CD4-positive, CD25-positive, alpha-beta regulatory T cell (primary cell): ENCODE data around the gene ARSB. TPM values are rescaled to one million over a fixed set of nuclear protein-coding genes. Genes with fewer than 3 reads are reported as not detected.
A peak's percentile ranks its signal among the peaks of the same experiment; 100 is the strongest.

Experiments
- ATAC-seq, 2 donors: fragments of 150-1000 bp; cut with Tn5 transposase; one replicate each; pipeline ENCODE4 v1.10.0; 2021; ENCODE audit warnings: low read depth in 2 of 2, moderate number of reproducible peaks in 2 of 2, moderate library complexity in 1 of 2
- DNase-seq, 3 donors: peaks; one replicate each; pipeline versions ENCODE4 v3.0.0 to v3.0.0-alpha.2; 2012 to 2022; ENCODE audit warnings: mixed read lengths in 1 of 3
- H3K27ac ChIP-seq: one replicate; pipeline ENCODE4 v1.7.0; 2013; ENCODE audit warnings: mild to moderate bottlenecking, low read length; ENCODE audit not compliant: insufficient read depth, poor library complexity, severe bottlenecking
- H3K27me3 ChIP-seq: one replicate; pipeline ENCODE4 v1.7.0; 2013; ENCODE audit warnings: low read length; ENCODE audit not compliant: control insufficient read depth, insufficient read depth
- H3K36me3 ChIP-seq: one replicate; pipeline ENCODE4 v1.7.0; 2013; ENCODE audit warnings: mild to moderate bottlenecking, low read length, moderate library complexity; ENCODE audit not compliant: control insufficient read depth, insufficient read depth
- H3K4me1 ChIP-seq: 2 replicates; pipeline ENCODE4 v1.7.0; 2013; ENCODE audit warnings: mild to moderate bottlenecking, low read length; ENCODE audit not compliant: insufficient read depth, control insufficient read depth, poor library complexity, severe bottlenecking
- H3K4me3 ChIP-seq: one replicate; pipeline ENCODE4 v1.7.0; 2013; ENCODE audit warnings: low read depth, mild to moderate bottlenecking, low read length, moderate library complexity
- H3K9me3 ChIP-seq, 2 experiments: 1 replicate in 1 of 2; 2 replicates in 1 of 2; pipeline ENCODE4 v1.7.0; 2013; ENCODE audit warnings: low read length in 2 of 2, mild to moderate bottlenecking in 1 of 2, moderate library complexity in 1 of 2; ENCODE audit not compliant: control insufficient read depth in 2 of 2
- H3K27ac Mint-ChIP-seq, 3 donors: one replicate each; pipeline ENCODE4 v1.8.0; 2020 to 2022; ENCODE audit warnings: mild to moderate bottlenecking in 3 of 3, mixed read lengths in 3 of 3, moderate library complexity in 2 of 3
- H3K27me3 Mint-ChIP-seq: one replicate; pipeline ENCODE4 v1.8.0; 2022; ENCODE audit warnings: mild to moderate bottlenecking, mixed read lengths
- H3K36me3 Mint-ChIP-seq: one replicate; pipeline ENCODE4 v1.8.0; 2020; ENCODE audit warnings: mixed read lengths
- H3K4me1 Mint-ChIP-seq, 4 donors: one replicate each; pipeline ENCODE4 v1.8.0; 2020 to 2022; ENCODE audit warnings: mixed read lengths in 4 of 4, mild to moderate bottlenecking in 1 of 4
- H3K4me3 Mint-ChIP-seq, 4 donors: one replicate each; pipeline ENCODE4 v1.8.0; 2020 to 2022; ENCODE audit warnings: mild to moderate bottlenecking in 4 of 4, mixed read lengths in 4 of 4, moderate library complexity in 3 of 4
- H3K9me3 Mint-ChIP-seq, 7 donors: one replicate each; pipeline ENCODE4 v1.8.0; 2020 to 2022; ENCODE audit warnings: mixed read lengths in 7 of 7, mild to moderate bottlenecking in 3 of 7, moderate library complexity in 2 of 7
- polyA plus RNA-seq, 4 donors: library from polyadenylated mRNA; unstranded; fragments of 300-500 nt; fragmentation: Illumina TruSeq; gene quantifications; one replicate each; pipeline ENCODE4 v1.2.3, GENCODE V29; 2021
- total RNA-seq: library from RNA; stranded (reverse); gene quantifications from one replicate; pipeline ENCODE4 v1.2.3, GENCODE V29; 2022

Gene ARSB
- total and polyA plus RNA-seq, 5 donors from 2014 or later, result 3.4 to 6.5 (median 4.4) TPM

- DNase-seq (peak in 1 of 3 donors; percentile 23), ATAC-seq (no peak)
- H3K27me3 ChIP-seq, result no peaks in the 10 kb centered on the region
- no peak overlapping the region for H3K27ac Mint-ChIP-seq
- peaks cover 3% of the 10 kb centered on the region for H3K36me3 Mint-ChIP-seq
- no peaks in the 10 kb centered on the region for H3K9me3 Mint-ChIP-seq
- no peak overlapping the region for H3K27ac ChIP-seq
- no peak overlapping the region for H3K4me3 Mint-ChIP-seq
- H3K9me3 ChIP-seq, result no peaks in the 10 kb centered on the region
- H3K4me1 ChIP-seq, result peaks cover 10% of the 10 kb centered on the region
- H3K27me3 Mint-ChIP-seq, result no peaks in the 10 kb centered on the region
- no peak overlapping the region for H3K4me3 ChIP-seq
- peaks cover 8 to 47% (median 31%) of the 10 kb centered on the region in 4 donors for H3K4me1 Mint-ChIP-seq
- no peaks in the 10 kb centered on the region for H3K36me3 ChIP-seq
Observed at GRCh38 chr5:78979117-78979742, 5.9 kb downstream of the ARSB start.

DNA sequence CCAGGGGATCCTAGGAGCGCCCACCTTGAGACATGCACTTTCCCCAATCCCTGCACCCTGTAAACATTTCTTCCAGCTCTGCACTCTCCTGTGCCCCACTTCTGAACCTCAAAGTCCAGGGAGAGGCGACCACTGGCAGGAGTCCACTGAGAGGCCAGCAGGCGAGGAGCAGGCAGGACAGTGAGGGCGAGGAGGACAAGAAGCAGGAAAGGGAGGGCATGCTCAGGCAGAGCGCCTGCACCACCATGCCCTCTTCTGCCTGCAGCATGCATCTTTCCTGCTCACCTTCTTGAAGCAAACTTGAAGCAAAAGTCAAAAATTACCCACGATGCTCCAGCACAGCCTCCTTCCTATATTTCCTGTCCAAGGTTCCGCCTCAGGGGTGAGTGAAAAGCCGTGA is 10.1 kb downstream of the ARSB start:
- H3K4me3 Mint-ChIP-seq, result no peak overlapping the region
- no peaks in the 10 kb centered on the region for H3K27me3 Mint-ChIP-seq
- Histone ChIP-seq H3K4me1 (no peaks in the 10 kb centered on the region), H3K27me3 (no peaks in the 10 kb centered on the region), H3K9me3 (no peaks in the 10 kb centered on the region), H3K4me3 (no peak overlapping the region), H3K27ac (no peak overlapping the region), H3K36me3 (no peaks in the 10 kb centered on the region)
- no peaks in the 10 kb centered on the region for H3K9me3 Mint-ChIP-seq
- ATAC-seq, result no peak
- H3K27ac Mint-ChIP-seq, result peak overlapping the region in 2 of 3 donors; percentile 31 to 76
- H3K4me1 Mint-ChIP-seq, result peaks cover 0 to 22% (median 12%) of the 10 kb centered on the region in 4 donors
- no peak for DNase-seq
- peaks cover 3% of the 10 kb centered on the region for H3K36me3 Mint-ChIP-seq

DNA sequence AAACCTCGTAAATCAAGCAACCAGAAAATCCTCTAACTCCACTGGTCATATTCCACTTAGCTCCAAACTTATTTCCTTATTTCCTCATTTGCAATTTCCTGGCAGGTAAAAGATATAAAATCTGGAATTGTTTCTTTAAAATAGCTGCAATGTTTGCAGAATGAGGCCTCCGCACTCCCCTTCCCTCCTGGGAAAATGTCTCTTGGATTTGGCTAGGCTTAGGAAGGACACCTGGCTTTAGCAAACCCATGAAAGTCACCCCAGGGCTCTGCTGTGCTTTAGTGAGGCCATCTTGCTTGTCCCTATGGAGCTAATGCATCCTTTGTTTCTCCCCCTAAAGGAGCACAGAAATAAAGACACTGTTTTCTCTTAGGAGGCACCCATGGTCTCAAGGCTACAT is 10.5 kb downstream of the ARSB start:
- no peak overlapping the region for H3K27ac Mint-ChIP-seq
- Histone ChIP-seq H3K36me3 (no peaks in the 10 kb centered on the region), H3K4me1 (no peaks in the 10 kb centered on the region), H3K27me3 (no peaks in the 10 kb centered on the region), H3K4me3 (no peak overlapping the region), H3K27ac (no peak overlapping the region), H3K9me3 (no peaks in the 10 kb centered on the region)
- H3K4me3 Mint-ChIP-seq, result no peak overlapping the region
- peaks cover 0 to 19% (median 12%) of the 10 kb centered on the region in 4 donors for H3K4me1 Mint-ChIP-seq
- H3K36me3 Mint-ChIP-seq, result peaks cover 3% of the 10 kb centered on the region
- no peaks in the 10 kb centered on the region for H3K27me3 Mint-ChIP-seq
- H3K9me3 Mint-ChIP-seq, result no peaks in the 10 kb centered on the region
- ATAC-seq (no peak), DNase-seq (no peak)

DNA sequence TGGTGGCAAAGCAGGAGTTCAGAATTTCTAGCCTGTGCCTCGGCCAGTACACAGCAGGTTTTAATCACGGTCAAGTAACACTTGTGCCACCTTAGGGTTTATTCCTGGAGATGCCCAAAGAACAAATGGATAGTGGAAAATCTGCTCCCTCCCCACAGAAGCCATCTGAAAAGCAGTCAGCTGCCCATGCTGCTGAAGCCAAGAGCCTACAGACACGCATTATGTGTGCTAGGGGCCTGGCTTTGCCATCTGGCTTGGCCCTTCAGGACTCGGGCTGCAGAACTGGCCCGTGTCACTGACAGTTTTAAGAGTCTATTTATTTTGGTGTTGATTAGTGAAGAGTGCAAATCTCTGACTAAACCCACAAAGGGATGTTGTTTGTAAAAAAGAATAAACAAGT is 11.1 kb downstream of the ARSB start:
- Mint-ChIP-seq H3K9me3 (no peaks in the 10 kb centered on the region), H3K27ac (no peak overlapping the region), H3K4me1 (peaks cover 0 to 15% (median 12%) of the 10 kb centered on the region in 4 donors), H3K4me3 (no peak overlapping the region), H3K27me3 (no peaks in the 10 kb centered on the region), H3K36me3 (peaks cover 4% of the 10 kb centered on the region)
- Histone ChIP-seq H3K4me3 (no peak overlapping the region), H3K9me3 (no peaks in the 10 kb centered on the region), H3K4me1 (no peaks in the 10 kb centered on the region), H3K27me3 (no peaks in the 10 kb centered on the region), H3K36me3 (no peaks in the 10 kb centered on the region), H3K27ac (no peak overlapping the region)
- no peak for DNase-seq
- ATAC-seq, result no peak

DNA sequence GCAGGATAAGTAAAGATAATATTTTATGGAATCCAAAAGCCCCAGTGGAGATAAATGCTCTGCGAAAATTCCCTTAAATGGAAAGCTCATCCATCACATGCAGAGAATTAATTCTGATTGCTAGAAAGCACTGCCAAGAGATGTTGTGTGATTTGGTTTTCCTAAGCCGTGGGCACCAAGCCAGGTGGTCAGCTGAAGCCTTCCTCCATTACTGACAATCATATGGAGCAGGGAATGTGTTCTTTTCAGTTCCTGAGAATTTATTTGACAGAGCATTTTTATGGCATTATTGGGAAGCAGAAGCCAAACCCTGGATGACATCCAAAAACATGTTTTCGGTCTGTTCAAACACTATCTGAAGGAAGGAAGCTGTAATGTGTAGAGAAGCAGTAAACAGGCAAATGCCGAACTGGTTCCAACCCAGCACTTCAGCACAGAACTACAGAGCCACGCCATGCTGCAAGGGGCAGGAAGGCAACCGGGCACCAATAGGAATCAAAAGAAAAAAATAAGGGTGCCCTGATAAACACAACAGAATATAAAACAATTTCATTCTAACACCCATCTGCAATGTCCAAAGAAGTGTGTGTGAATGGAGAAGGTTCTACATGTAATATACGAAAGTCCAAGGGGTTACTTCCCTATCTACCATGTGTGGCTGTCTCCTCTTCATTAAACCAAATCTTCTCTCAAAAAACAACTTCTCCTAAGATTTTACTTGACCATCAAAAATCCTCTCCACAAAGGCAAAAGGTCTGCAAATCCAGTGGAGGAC is 12.3 kb downstream of the ARSB start:
- Histone ChIP-seq H3K27ac (no peak overlapping the region), H3K4me3 (no peak overlapping the region), H3K27me3 (no peaks in the 10 kb centered on the region), H3K36me3 (no peaks in the 10 kb centered on the region), H3K4me1 (no peaks in the 10 kb centered on the region), H3K9me3 (no peaks in the 10 kb centered on the region)
- Mint-ChIP-seq H3K36me3 (peaks cover 13% of the 10 kb centered on the region), H3K27ac (no peak overlapping the region), H3K4me1 (peaks cover 0 to 15% (median 7%) of the 10 kb centered on the region in 4 donors), H3K27me3 (no peaks in the 10 kb centered on the region), H3K4me3 (no peak overlapping the region), H3K9me3 (no peaks in the 10 kb centered on the region)
- DNase-seq, result no peak
- ATAC-seq, result no peak

- Mint-ChIP-seq H3K27ac (no peak overlapping the region), H3K36me3 (peaks cover 13% of the 10 kb centered on the region), H3K27me3 (no peaks in the 10 kb centered on the region), H3K9me3 (no peaks in the 10 kb centered on the region), H3K4me1 (peaks cover 0 to 11% (median 4%) of the 10 kb centered on the region in 4 donors), H3K4me3 (no peak overlapping the region)
- Histone ChIP-seq H3K4me1 (no peaks in the 10 kb centered on the region), H3K9me3 (no peaks in the 10 kb centered on the region), H3K27me3 (no peaks in the 10 kb centered on the region), H3K4me3 (no peak overlapping the region), H3K27ac (no peak overlapping the region), H3K36me3 (no peaks in the 10 kb centered on the region)
- no peak for ATAC-seq
- DNase-seq, result no peak
Observed at GRCh38 chr5:78971998-78972397, 13.1 kb downstream of the ARSB start.

DNA sequence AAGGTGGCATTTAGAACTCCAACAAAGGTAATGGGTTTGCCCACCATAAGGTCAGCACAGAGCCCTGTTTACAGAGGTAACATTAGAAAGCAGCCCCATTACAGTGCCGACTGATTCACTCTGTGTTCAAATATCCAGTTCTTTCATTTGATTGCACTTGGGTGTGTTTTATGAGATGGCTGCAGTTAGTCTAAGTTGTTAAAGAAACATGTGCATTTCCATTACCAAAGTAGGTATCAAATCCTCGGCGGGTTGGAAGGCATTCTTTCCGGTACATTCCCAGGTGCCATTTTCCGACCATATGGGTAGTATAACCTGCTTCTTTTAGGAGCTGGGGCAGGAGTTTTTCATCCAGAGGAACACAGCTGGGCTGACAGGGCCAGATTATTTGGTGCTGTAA is 16.3 kb downstream of the ARSB start:
- Histone ChIP-seq H3K27me3 (no peaks in the 10 kb centered on the region), H3K27ac (no peak overlapping the region), H3K36me3 (no peaks in the 10 kb centered on the region), H3K4me1 (no peaks in the 10 kb centered on the region), H3K9me3 (no peaks in the 10 kb centered on the region), H3K4me3 (no peak overlapping the region)
- Mint-ChIP-seq H3K27ac (peak overlapping the region in 1 of 3 donors; percentile 55), H3K4me1 (peaks cover 0 to 1% (median 0%) of the 10 kb centered on the region in 4 donors), H3K27me3 (no peaks in the 10 kb centered on the region), H3K9me3 (no peaks in the 10 kb centered on the region), H3K36me3 (peaks cover 25% of the 10 kb centered on the region), H3K4me3 (no peak overlapping the region)
- ATAC-seq (no peak), DNase-seq (no peak)

GRCh38 chr5:78964889-78965288 is 20.2 kb downstream of the ARSB start:
- Mint-ChIP-seq H3K27ac (no peak overlapping the region), H3K4me3 (no peak overlapping the region), H3K36me3 (peaks cover 37% of the 10 kb centered on the region), H3K27me3 (no peaks in the 10 kb centered on the region), H3K4me1 (no peaks in the 10 kb centered on the region), H3K9me3 (no peaks in the 10 kb centered on the region)
- Histone ChIP-seq H3K36me3 (peaks cover 16% of the 10 kb centered on the region), H3K4me3 (no peak overlapping the region), H3K27me3 (no peaks in the 10 kb centered on the region), H3K9me3 (no peaks in the 10 kb centered on the region), H3K4me1 (no peaks in the 10 kb centered on the region), H3K27ac (no peak overlapping the region)
- DNase-seq (peak in 1 of 3 donors; percentile 30), ATAC-seq (no peak)
